ENCODE data around the gene JAKMIP1.
"Not testable (repeated sequence)": the region's sequence is repeated elsewhere in the genome, so short reads cannot be mapped to it uniquely, and the experiment has no call there.

Gene JAKMIP1

DNA sequence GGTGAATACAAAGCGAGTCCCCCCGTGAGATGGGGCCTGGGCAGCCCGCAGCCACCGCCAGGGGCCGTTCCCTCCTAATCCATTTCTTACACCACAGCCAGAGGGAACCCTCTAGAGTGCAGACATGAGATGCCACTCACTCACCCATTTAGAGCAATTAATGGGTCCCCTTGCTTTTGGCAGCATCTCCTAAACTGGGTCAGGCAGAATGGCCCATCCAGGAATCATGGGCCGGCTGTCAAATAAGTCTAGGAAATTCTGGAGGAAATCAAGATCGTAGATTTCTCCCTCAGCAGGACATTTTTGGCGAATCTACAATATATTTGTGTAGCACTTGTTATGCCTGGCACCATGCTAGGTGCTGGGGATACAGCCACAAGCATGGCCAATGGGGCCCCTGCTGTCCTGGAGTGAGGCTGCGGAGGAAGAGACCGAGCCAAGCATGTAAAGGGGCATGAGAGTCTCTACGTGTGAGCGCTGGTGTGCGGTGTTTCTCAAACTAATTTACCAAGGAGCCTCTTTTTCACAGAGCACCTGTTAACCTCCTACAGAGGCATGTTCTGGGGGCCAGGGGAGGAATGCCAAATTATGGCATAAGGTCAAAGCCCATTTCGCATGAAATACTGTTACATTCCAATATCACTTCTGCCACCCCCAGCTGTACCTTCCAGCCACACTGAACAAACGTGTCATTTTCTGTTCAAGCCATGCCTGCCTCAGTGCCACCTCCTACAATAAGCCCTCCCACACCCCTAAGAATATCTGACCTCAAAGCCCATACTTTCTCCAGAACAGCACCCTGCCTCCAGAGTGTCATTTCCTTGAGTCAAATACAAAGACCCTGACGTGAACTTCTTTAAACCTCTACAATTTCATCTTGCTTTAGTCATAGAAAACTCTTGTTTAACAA lies 28.1 kb upstream of the JAKMIP1 start:
- DNase-seq, result no peak

DNA sequence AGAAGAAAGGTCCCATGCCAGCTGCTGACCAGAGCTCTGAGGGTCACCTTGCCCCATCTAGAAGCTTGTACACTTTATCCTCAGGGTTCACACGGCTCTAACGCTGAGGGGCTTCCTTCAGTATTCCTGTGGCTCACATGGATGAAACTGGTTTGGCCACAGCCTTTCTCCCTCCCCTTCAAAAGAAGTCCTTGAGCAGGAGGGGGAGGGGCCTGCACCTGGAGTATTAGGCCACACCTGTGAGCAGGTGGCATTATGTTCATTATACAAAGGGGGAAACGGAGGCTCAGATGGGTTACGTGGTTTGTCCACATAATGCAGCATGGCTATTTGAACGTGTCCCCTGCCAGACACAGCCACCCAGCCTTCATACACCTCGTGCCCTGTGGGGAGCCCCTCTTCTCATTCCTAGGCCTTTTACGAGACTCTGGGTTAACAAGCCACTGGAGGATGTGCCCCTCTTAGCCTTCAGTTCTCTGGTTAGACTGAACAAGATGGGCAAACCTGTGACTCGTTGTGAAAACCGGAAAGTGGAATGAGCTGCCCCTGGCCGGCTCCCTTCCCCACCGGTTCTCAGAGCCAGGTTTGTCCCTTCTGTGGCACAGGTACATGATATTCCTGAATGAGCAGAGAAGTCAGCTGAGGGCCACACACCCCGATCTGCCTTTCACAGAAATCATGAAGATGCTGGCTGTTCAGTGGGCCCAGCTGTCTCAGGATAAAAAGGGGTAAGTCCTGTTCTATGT lies 27.2 kb upstream of the JAKMIP1 start:
- no peak for DNase-seq

- DNase-seq, result no peak
Measured at GRCh38 chr4:6226506-6226905, 26.2 kb upstream of the JAKMIP1 start.

DNA sequence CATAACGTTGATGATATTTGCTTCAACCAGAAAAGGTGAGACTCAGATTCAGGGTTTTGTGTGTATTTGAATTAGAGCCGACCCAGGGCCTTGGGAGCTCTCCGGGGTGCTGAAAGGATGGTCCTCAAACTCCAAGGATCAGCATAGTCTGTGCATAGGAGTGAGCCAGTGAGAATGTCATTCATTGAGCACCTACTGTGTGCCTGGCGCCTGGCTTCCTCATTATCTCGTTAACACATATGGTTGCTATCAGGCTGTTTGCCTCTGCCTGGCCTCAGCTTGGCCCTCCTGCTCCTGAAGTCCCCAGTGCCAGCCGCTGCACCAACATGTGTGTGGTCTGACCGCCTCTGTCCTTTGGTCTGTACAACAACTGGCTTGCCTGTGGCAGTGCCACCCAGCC lies 25.1 kb upstream of the JAKMIP1 start:
- no peak for DNase-seq

- no peak for DNase-seq
Measured at GRCh38 chr4:6224735-6225134, 24.4 kb upstream of the JAKMIP1 start.

GRCh38 chr4:6222761-6223292 lies 22.5 kb upstream of the JAKMIP1 start:
- DNase-seq, result no peak

- peak; percentile 4 for DNase-seq
Measured at GRCh38 chr4:6221851-6222760, 21.8 kb upstream of the JAKMIP1 start.

DNA sequence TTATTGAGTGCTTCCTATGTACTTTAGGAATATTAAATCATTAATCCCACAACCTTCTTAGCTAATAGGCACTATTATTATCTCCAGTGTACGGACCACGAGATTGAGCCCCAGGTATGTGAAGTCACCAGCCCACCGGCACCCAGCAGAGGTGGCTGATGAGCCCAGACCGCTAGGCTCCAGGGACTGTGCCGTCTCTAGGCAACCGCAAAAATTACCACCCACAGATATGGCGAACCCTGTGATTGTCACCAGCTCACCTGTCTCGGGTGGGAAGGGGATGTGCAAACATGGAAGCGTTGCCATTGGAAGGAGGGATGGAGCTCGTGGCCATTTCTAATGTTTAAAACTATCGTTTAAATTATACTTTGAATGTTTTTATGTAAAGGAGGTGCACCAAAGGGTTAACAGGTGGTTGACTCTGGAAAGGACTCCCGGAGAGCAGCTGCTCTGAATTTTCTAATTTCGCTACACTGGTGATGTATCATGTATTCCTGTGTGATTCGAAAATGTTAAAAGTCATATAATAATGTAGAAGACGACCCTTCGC lies 21.0 kb upstream of the JAKMIP1 start:
- no peak for DNase-seq

GRCh38 chr4:6217716-6218381 lies 17.5 kb upstream of the JAKMIP1 start:
- no peak for DNase-seq

- no peak for DNase-seq
Measured at GRCh38 chr4:6216588-6216987, 16.2 kb upstream of the JAKMIP1 start.

GRCh38 chr4:6209921-6210320 lies 9.6 kb upstream of the JAKMIP1 start:
- no peak for DNase-seq

GRCh38 chr4:6209291-6209690 lies 8.9 kb upstream of the JAKMIP1 start:
- not testable (repeated sequence) for DNase-seq

GRCh38 chr4:6208416-6208815 lies 8.1 kb upstream of the JAKMIP1 start:
- no peak for DNase-seq

DNA sequence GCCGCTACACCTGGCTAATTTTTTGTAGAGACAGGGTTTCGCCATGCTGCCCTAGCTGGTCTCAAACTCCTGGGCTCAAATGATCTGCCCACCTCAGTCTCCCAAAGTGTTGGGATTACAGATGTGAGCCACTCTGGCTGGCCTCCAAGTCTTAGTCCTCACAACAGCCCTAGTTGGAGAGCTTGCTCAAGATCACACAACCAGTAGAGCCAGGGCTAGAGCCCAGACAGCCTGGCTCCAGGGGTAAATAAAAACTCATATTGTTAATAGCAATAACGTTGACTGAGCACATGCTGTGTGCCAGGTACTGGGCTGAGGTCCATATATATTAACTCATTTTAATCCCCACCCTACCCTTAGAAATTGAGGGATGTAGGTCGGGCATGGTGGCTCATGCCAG lies 7.3 kb upstream of the JAKMIP1 start:
- no peak for DNase-seq

GRCh38 chr4:6206771-6207290 lies 6.5 kb upstream of the JAKMIP1 start:
- DNase-seq, result no peak

DNA sequence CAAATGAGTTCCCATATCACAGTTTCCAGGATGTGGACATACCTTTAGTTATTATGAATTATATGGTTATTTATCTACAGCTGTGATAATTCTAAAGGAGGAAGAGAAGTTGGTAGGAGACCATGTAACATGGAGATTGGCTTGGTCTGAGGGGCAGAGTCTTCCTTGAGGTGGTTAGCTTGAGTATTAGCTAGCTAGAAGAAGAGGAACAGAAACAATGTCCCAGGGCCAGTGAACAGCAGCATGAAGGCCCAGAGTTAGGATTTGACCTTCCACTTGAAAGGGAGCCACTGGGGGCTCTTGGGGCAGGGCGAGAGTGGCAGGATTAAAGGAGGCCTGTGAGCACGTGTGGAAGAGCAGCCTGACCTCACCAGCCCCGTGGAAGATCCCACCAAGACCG lies 5.6 kb upstream of the JAKMIP1 start:
- no peak for DNase-seq

- DNase-seq, result no peak
Measured at GRCh38 chr4:6205567-6205931, 5.2 kb upstream of the JAKMIP1 start.

GRCh38 chr4:6204871-6205566 lies 4.7 kb upstream of the JAKMIP1 start:
- DNase-seq, result no peak

- DNase-seq, result no peak
Measured at GRCh38 chr4:6204098-6204497, 3.7 kb upstream of the JAKMIP1 start.

DNA sequence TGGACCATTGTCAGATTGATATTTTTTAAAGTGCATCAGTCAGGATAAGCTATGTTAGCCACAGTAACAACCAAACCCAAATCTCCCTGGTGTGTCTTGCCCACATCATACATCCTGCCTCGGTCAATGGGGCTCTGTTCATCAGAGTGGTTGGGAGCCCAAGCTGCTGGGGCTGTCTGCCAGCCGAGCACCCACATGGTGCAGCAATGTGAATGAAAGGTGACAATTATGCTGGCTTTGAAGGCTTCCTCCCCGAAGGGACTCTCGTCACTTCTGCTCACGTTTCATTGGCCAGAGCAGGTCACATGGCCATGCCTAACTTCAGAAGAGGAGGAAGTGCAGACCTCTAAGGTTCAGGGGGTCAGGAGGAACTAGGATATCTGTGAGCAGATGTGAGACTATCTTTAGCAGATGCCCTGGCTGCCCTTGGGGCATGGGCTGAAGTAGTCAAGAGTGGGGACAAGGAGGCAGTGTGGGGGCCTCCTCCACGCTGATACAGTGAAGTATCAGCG lies 1.3 kb upstream of the JAKMIP1 start:
- DNase-seq, result no peak

DNA sequence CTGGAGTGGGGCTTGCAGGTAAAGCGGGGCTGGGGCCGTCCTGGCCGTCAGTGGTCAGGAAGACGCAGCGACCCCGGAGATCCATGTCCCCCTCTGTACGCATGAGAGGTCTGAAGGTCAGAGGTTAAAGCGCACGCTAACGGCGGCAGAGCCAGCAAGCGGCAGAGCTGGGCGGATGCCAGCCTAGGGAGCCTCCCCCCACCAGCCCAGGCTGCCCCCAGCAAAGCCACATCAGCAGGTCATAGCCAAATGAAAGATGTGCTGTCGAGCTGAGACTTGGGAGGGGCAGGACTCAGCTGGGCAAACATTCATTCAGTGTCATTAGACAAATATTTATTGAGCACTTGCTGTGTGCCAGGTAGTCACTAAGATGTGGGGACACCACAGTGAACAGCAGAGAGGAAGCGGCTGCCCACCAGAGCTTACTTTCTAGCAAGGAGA lies 593 bp upstream of the JAKMIP1 start:
- no peak for DNase-seq
